ENCODE results near the gene FBXL5.
"Not testable (repeated sequence)": the region's sequence is repeated elsewhere in the genome, so short reads cannot be mapped to it uniquely, and the experiment has no call there.

The FBXL5 gene

GRCh38 chr4:15649914-15650545, 5.1 kb downstream of the FBXL5 start:
- no peak for DNase-seq (ENCODE audit: low read depth, low spot score)

GRCh38 chr4:15648600-15648999, 6.6 kb downstream of the FBXL5 start:
- no peak for DNase-seq (ENCODE audit: low read depth, low spot score)

- no peak for DNase-seq (ENCODE audit: low read depth, low spot score)
These were observed 16.7 kb downstream of the FBXL5 start for GRCh38 chr4:15638418-15638817.

- no peak for DNase-seq (ENCODE audit: low read depth, low spot score)
These were observed 18.3 kb downstream of the FBXL5 start for GRCh38 chr4:15636818-15637217.

- not testable (repeated sequence) for DNase-seq (ENCODE audit: low read depth, low spot score)
These were observed 37.8 kb downstream of the FBXL5 start for GRCh38 chr4:15617407-15617806.

GRCh38 chr4:15614891-15615290, 40.3 kb downstream of the FBXL5 start:
- not testable (repeated sequence) for DNase-seq (ENCODE audit: low read depth, low spot score)

GRCh38 chr4:15612136-15612535, 43.0 kb downstream of the FBXL5 start:
- DNase-seq (ENCODE audit: low read depth, low spot score): no peak

GRCh38 chr4:15610855-15611254, 44.3 kb downstream of the FBXL5 start:
- no peak for DNase-seq (ENCODE audit: low read depth, low spot score)

GRCh38 chr4:15605537-15605936, 49.6 kb downstream of the FBXL5 start:
- DNase-seq (ENCODE audit: low read depth, low spot score): no peak

- no peak for DNase-seq (ENCODE audit: low read depth, low spot score)
These were observed 53.3 kb downstream of the FBXL5 start for GRCh38 chr4:15601862-15602261.

GRCh38 chr4:15600176-15600575, 55.0 kb downstream of the FBXL5 start:
- no peak for DNase-seq (ENCODE audit: low read depth, low spot score)

- no peak for DNase-seq (ENCODE audit: low read depth, low spot score)
These were observed 56.5 kb downstream of the FBXL5 start for GRCh38 chr4:15598644-15599043.

- no peak for DNase-seq (ENCODE audit: low read depth, low spot score)
These were observed 62.4 kb downstream of the FBXL5 start for GRCh38 chr4:15592799-15593198.

GRCh38 chr4:15587649-15588048, 67.5 kb downstream of the FBXL5 start:
- no peak for DNase-seq (ENCODE audit: low read depth, low spot score)

GRCh38 chr4:15586066-15586465, 69.1 kb downstream of the FBXL5 start:
- no peak for DNase-seq (ENCODE audit: low read depth, low spot score)

GRCh38 chr4:15585331-15585730, 69.8 kb downstream of the FBXL5 start:
- DNase-seq (ENCODE audit: low read depth, low spot score): no peak

GRCh38 chr4:15584785-15585184, 70.4 kb downstream of the FBXL5 start:
- DNase-seq (ENCODE audit: low read depth, low spot score): no peak

GRCh38 chr4:15577508-15577907, 77.6 kb downstream of the FBXL5 start:
- no peak for DNase-seq (ENCODE audit: low read depth, low spot score)

- no peak for DNase-seq (ENCODE audit: low read depth, low spot score)
These were observed 79.2 kb downstream of the FBXL5 start for GRCh38 chr4:15575966-15576365.

- DNase-seq (ENCODE audit: low read depth, low spot score): no peak
These were observed 85.4 kb downstream of the FBXL5 start for GRCh38 chr4:15569746-15570145.

- DNase-seq (ENCODE audit: low read depth, low spot score): no peak
These were observed 86.3 kb downstream of the FBXL5 start for GRCh38 chr4:15568821-15569220.

GRCh38 chr4:15563871-15564270, 91.3 kb downstream of the FBXL5 start:
- no peak for DNase-seq (ENCODE audit: low read depth, low spot score)

- DNase-seq (ENCODE audit: low read depth, low spot score): no peak
These were observed 92.5 kb downstream of the FBXL5 start for GRCh38 chr4:15562623-15563022.

- DNase-seq (ENCODE audit: low read depth, low spot score): no peak
These were observed 93.0 kb downstream of the FBXL5 start for GRCh38 chr4:15562114-15562513.
